ENCODE data around the gene ACCSL. TPM values are rescaled to one million over a fixed set of nuclear protein-coding genes. Genes with fewer than 3 reads are reported as not detected.

The ACCSL gene
- total RNA-seq, 2 donors from 2014 or later, result 0.11 TPM; not detected in 1

GRCh38 chr11:44016131-44016530, 31.6 kb upstream of the ACCSL start:
- ATAC-seq, result no peak
- Mint-ChIP-seq H3K36me3 (no peaks in the 10 kb centered on the region), H3K27ac (no peak overlapping the region), H3K9me3 (no peaks in the 10 kb centered on the region)
- DNase-seq (ENCODE audit: low spot score in 2 of 2), result peak in 1 of 2 donors; percentile 45

DNA sequence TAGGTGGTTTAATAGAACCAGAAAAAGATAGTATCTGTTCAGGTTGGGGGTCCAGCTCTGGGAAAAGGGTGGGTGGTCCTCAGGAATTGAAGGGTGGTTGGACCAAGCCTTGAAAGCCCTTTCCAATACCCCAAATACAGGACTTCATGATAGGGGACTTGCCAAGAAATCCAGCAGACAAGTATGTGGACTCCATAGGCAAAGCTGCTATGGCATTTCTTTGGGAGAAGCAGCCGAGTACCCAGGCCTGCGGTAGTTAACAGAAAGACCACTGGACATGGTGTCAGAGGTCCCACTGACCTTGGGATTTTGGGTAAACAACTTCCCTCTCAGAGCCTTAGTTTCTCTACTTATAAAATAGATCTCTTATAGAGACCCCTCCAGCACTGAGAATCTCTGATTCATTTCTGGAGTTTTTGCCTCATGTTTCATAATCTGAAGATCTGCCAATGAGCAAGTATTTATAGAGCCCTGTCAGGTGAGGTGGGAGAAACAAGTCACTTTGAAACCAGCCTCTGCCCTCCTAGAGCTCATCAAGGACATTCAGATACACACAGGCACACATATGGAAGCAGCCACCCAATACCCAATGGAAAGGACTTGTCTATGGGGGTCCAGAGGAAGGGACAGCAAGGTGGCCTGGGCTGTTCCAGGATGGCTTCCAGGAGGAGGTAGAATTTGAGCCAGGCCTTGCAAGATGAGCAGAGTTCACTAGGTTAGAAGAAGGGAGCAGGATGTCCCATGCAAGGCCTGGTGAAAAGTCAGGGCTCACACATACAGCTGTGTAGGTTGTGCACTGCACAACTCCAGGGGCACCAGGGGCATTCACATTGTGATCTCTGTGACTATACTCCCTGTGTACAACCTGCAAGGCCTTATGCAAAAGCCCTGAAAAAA, 31.0 kb upstream of the ACCSL start:
- ATAC-seq, result peak in 1 of 2 donors; percentile 59

GRCh38 chr11:44017443-44018126, 30.2 kb upstream of the ACCSL start:
- peak in 1 of 2 donors; percentile 44 for DNase-seq (ENCODE audit: low spot score in 2 of 2)
- ATAC-seq, result no peak
- Mint-ChIP-seq H3K27ac (peak overlapping the region in 1 of 2 donors; percentile 12), H3K36me3 (peaks cover 0 to 3% of the 10 kb centered on the region in 2 donors), H3K9me3 (peaks cover 2 to 4% of the 10 kb centered on the region in 2 donors)

More for the DNA sequence above, 31.0 kb upstream of the ACCSL start:
- Mint-ChIP-seq H3K36me3 (no peaks in the 10 kb centered on the region), H3K27ac (peak overlapping the region in 1 of 2 donors; percentile 12), H3K9me3 (peaks cover 0 to under 1% of the 10 kb centered on the region in 2 donors)
- DNase-seq (ENCODE audit: low spot score in 2 of 2), result peak in 1 of 2 donors; percentile 45

- Mint-ChIP-seq H3K27ac (no peak overlapping the region), H3K36me3 (peaks cover under 1 to 5% of the 10 kb centered on the region in 2 donors), H3K9me3 (peaks cover 4% of the 10 kb centered on the region in 2 donors)
- DNase-seq (ENCODE audit: low spot score in 2 of 2) (peak in 1 of 2 donors; percentile 42), ATAC-seq (no peak)
Observed at GRCh38 chr11:44018127-44018521, 29.7 kb upstream of the ACCSL start.

GRCh38 chr11:44018829-44019228, 29.0 kb upstream of the ACCSL start:
- Mint-ChIP-seq H3K36me3 (peaks cover 5 to 7% of the 10 kb centered on the region in 2 donors), H3K27ac (no peak overlapping the region), H3K9me3 (peaks cover 4 to 8% of the 10 kb centered on the region in 2 donors)
- ATAC-seq (no peak), DNase-seq (ENCODE audit: low spot score in 2 of 2) (no peak)

- ATAC-seq, result no peak
- DNase-seq (ENCODE audit: low spot score in 2 of 2), result no peak
- Mint-ChIP-seq H3K36me3 (peaks cover 5 to 16% of the 10 kb centered on the region in 2 donors), H3K27ac (no peak overlapping the region), H3K9me3 (peaks cover 14% of the 10 kb centered on the region in 2 donors)
Observed at GRCh38 chr11:44024977-44025376, 22.8 kb upstream of the ACCSL start.

DNA sequence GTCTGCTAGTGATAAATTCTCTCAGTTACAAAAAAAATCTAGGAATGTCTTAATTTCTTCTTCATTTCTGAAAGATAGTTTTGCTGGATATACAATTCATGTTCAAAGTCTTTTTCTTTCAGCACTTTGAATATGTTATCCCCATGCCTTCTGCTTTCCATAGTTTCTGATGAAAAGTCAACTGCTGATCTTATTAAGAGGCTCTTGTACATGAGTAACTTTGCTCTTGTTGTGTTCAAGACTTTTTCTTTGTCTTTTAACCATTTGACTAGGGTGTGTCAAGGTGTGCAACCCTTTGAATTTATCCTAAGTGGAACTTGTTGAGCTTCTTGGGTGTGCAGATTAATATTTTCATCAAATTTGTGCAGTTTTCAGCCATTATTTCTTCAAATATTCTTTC, 22.1 kb upstream of the ACCSL start:
- ATAC-seq (no peak), DNase-seq (ENCODE audit: low spot score in 2 of 2) (no peak)
- H3K27ac Mint-ChIP-seq, result no peak overlapping the region
- peaks cover 14% of the 10 kb centered on the region in 2 donors for H3K9me3 Mint-ChIP-seq
- peaks cover 5 to 16% of the 10 kb centered on the region in 2 donors for H3K36me3 Mint-ChIP-seq

GRCh38 chr11:44028401-44028800, 19.4 kb upstream of the ACCSL start:
- no peak for DNase-seq (ENCODE audit: low spot score in 2 of 2)
- H3K9me3 Mint-ChIP-seq, result peaks cover 7 to 11% of the 10 kb centered on the region in 2 donors
- peaks cover 0 to 13% of the 10 kb centered on the region in 2 donors for H3K36me3 Mint-ChIP-seq
- H3K27ac Mint-ChIP-seq, result no peak overlapping the region
- ATAC-seq, result no peak

DNA sequence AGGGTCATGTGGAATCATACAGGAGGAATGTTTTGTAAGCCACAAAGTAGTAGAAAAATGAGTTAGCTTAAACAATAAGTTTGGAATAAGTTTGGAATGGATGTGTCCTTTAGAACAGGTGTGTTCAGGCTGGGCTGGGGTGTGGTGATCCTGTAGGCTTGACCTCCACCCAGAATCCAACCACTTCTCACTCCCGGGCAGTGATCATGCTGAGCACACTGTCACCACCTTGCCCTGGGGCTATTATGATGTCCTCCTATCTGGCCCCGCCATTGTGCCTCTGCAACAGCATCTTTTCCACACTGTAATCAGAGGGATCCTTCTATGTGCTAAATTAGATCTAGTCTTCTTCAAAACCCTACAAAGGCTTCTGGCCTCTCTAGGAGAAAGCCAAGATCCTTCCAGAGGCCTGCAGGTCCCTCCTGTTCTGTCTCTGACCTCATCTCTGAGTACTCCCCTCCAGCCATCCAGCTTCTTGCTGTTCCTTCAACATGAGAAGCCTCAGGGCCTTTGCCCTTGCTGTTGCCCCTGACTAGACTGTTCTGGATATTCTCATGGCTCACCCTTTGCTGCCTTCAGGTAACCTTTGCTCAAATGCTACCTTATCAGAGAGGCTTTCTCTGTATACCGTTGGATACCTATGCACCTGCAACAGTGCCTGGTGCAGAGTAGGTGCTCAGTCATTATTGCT, 18.8 kb upstream of the ACCSL start:
- DNase-seq (ENCODE audit: low spot score in 2 of 2), result no peak
- no peak for ATAC-seq
- Mint-ChIP-seq H3K9me3 (peaks cover 6 to 15% of the 10 kb centered on the region in 2 donors), H3K36me3 (peaks cover 0 to 8% of the 10 kb centered on the region in 2 donors), H3K27ac (no peak overlapping the region)

DNA sequence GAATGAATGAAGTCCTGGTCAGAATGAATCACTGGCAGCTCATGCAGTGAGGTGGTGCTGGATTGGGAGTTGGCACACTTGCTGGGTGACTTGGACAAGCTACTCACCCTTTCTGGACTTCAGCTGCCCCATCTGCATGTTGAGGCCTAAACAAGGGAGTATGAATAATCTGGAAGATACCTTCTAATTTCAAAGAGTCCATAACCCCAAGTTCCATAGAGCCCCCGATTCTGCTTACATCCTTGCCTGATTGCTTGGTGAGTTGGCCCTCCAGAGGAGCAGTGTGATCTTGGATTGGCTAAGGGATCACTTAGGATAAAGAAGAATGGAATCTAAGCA, 18.3 kb upstream of the ACCSL start:
- no peak overlapping the region for H3K27ac Mint-ChIP-seq
- H3K9me3 Mint-ChIP-seq, result peaks cover 6 to 15% of the 10 kb centered on the region in 2 donors
- peaks cover 0 to 6% of the 10 kb centered on the region in 2 donors for H3K36me3 Mint-ChIP-seq
- DNase-seq (ENCODE audit: low spot score in 2 of 2) (no peak), ATAC-seq (no peak)

GRCh38 chr11:44029977-44030911, 17.5 kb upstream of the ACCSL start:
- Mint-ChIP-seq H3K27ac (no peak overlapping the region), H3K9me3 (peaks cover 6 to 15% of the 10 kb centered on the region in 2 donors), H3K36me3 (peaks cover 0 to 6% of the 10 kb centered on the region in 2 donors)
- DNase-seq (ENCODE audit: low spot score in 2 of 2), result no peak
- ATAC-seq, result no peak

GRCh38 chr11:44030996-44031395, 16.8 kb upstream of the ACCSL start:
- ATAC-seq, result no peak
- Mint-ChIP-seq H3K36me3 (peaks cover 0 to 4% of the 10 kb centered on the region in 2 donors), H3K9me3 (peaks cover 3 to 12% of the 10 kb centered on the region in 2 donors), H3K27ac (no peak overlapping the region)
- DNase-seq (ENCODE audit: low spot score in 2 of 2), result no peak

DNA sequence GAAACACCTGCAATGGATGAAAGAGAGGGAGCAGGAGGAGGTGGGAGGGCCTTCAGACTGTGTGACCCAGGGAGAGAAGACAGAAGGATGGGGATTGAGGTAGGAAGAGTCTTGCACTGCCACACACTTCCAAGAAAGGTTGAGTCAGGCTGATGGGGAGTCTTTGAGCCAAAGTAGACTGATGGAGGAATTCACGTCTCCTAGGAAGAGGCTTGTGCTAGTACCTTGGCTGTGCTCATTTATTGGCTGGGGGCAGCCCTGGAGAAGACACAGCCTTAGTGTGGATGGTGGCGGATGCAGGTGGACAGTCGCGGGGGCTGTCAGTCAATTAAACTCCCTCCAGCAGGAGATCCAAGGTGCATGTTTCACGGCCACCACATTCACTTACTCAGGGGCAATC, 16.2 kb upstream of the ACCSL start:
- no peak for ATAC-seq
- no peak for DNase-seq (ENCODE audit: low spot score in 2 of 2)
- Mint-ChIP-seq H3K36me3 (no peaks in the 10 kb centered on the region), H3K9me3 (peaks cover 0 to 9% of the 10 kb centered on the region in 2 donors), H3K27ac (no peak overlapping the region)

- Mint-ChIP-seq H3K27ac (no peak overlapping the region), H3K36me3 (no peaks in the 10 kb centered on the region), H3K9me3 (peaks cover 0 to 4% of the 10 kb centered on the region in 2 donors)
- DNase-seq (ENCODE audit: low spot score in 2 of 2), result no peak
- ATAC-seq, result no peak
Observed at GRCh38 chr11:44032299-44033085, 15.3 kb upstream of the ACCSL start.

- Mint-ChIP-seq H3K27ac (peak overlapping the region in 1 of 2 donors; percentile 58), H3K9me3 (peaks cover 0 to 4% of the 10 kb centered on the region in 2 donors), H3K36me3 (no peaks in the 10 kb centered on the region)
- DNase-seq (ENCODE audit: low spot score in 2 of 2) (no peak), ATAC-seq (no peak)
Observed at GRCh38 chr11:44033411-44033850, 14.3 kb upstream of the ACCSL start.
